HepG2 (cell line): ENCODE measurements around the gene PDCD10. TPM values are rescaled to one million over a fixed set of nuclear protein-coding genes. Genes with fewer than 3 reads are reported as not detected.

Experiments
- ATF6 ChIP-seq: sonication (generic); formaldehyde crosslinking; conservative IDR thresholded peaks from 2 replicates; pipeline ENCODE4 v1.4.0; 2020; ENCODE audit warnings: missing genetic modification reagents
- ATM ChIP-seq: fragments of 450-650 bp; IDR thresholded peaks from 2 replicates; pipeline ENCODE4 v1.7.1; 2017; ENCODE audit warnings: mild to moderate bottlenecking, borderline replicate concordance
- FOXA1 ChIP-seq, 2 experiments: fragments of 450-650 bp in 1 of 2; sonication (generic) in 1 of 2; formaldehyde crosslinking in 1 of 2; IDR thresholded peaks; 2 replicates each; pipeline versions ENCODE4 v1.4.0 to v1.6.1; 2016 to 2020; ENCODE audit warnings: missing genetic modification reagents in 1 of 2
- GABPA ChIP-seq, 2 experiments: IDR thresholded peaks; 2 replicates each; pipeline ENCODE4 v1.6.1; 2011 to 2016; ENCODE audit warnings: low read depth in 2 of 2, low read length in 1 of 2, missing biosample characterization in 1 of 2, missing genetic modification characterization in 1 of 2
- GPN1 ChIP-seq: sonication (generic); formaldehyde crosslinking; IDR thresholded peaks from 2 replicates; pipeline ENCODE4 v1.5.1; 2020; ENCODE audit warnings: missing genetic modification reagents, borderline replicate concordance
- NFRKB ChIP-seq: fragments of 450-650 bp; IDR thresholded peaks from 2 replicates; pipeline ENCODE4 v1.6.1; 2017
- RNF2 ChIP-seq: fragments of 450-650 bp; conservative IDR thresholded peaks from 2 replicates; pipeline ENCODE4 v1.6.1; 2016; ENCODE audit warnings: low read depth
- SAP130 ChIP-seq: IDR thresholded peaks from 2 replicates; pipeline ENCODE4 v1.6.1; 2016; ENCODE audit warnings: low read depth
- SNAPC2 ChIP-seq: sonication (generic); formaldehyde crosslinking; IDR thresholded peaks from 2 replicates; pipeline ENCODE4 v1.8.1; 2022; ENCODE audit warnings: mild to moderate bottlenecking, missing genetic modification reagents
- TAF1 ChIP-seq: sonication (generic); formaldehyde crosslinking; IDR thresholded peaks from 2 replicates; pipeline ENCODE4 v1.4.0; 2020; ENCODE audit warnings: missing genetic modification reagents
- TBL1XR1 ChIP-seq: fragments of 150-350 bp; IDR thresholded peaks from 2 replicates; pipeline ENCODE4 v1.6.1; 2014; ENCODE audit warnings: borderline replicate concordance, low read length; ENCODE audit not compliant: partially characterized antibody
- TCF12 ChIP-seq, 2 experiments: fragments of 450-650 bp in 1 of 2; sonication (generic) in 1 of 2; formaldehyde crosslinking in 1 of 2; IDR thresholded peaks; 2 replicates each; pipeline versions ENCODE4 v1.6.1 to v1.8.0; 2017 to 2022; ENCODE audit warnings: antibody characterized with exemption in 1 of 2, mild to moderate bottlenecking in 1 of 2, missing genetic modification reagents in 1 of 2, moderate library complexity in 1 of 2
- ZBTB39 ChIP-seq: sonication (generic); formaldehyde crosslinking; IDR thresholded peaks from 2 replicates; pipeline ENCODE4 v1.5.0; 2020; ENCODE audit warnings: missing genetic modification reagents
- ZNF264 ChIP-seq: sonication (generic); formaldehyde crosslinking; IDR thresholded peaks from 2 replicates; pipeline ENCODE4 v1.4.0; 2020; ENCODE audit warnings: missing genetic modification reagents
- ZNF543 ChIP-seq: sonication (generic); formaldehyde crosslinking; IDR thresholded peaks from 2 replicates; pipeline ENCODE4 v1.4.0; 2020; ENCODE audit warnings: mild to moderate bottlenecking, missing genetic modification reagents
- ZNF615 ChIP-seq: sonication (generic); formaldehyde crosslinking; IDR thresholded peaks from 2 replicates; pipeline ENCODE4 v1.5.0; 2020; ENCODE audit warnings: mild to moderate bottlenecking, missing genetic modification reagents, borderline replicate concordance
- ZNF713 ChIP-seq: sonication (generic); formaldehyde crosslinking; IDR thresholded peaks from 2 replicates; pipeline ENCODE4 v1.4.0; 2020; ENCODE audit warnings: mild to moderate bottlenecking, missing genetic modification reagents
- ZNF740 ChIP-seq: sonication (generic); formaldehyde crosslinking; IDR thresholded peaks from 2 replicates; pipeline ENCODE4 v1.4.0; 2020; ENCODE audit warnings: missing genetic modification reagents
- ZNF788 ChIP-seq: sonication (generic); formaldehyde crosslinking; IDR thresholded peaks from 2 replicates; pipeline ENCODE4 v1.5.0; 2020; ENCODE audit warnings: mild to moderate bottlenecking, missing genetic modification reagents, borderline replicate concordance
- ZNF83 ChIP-seq: sonication (generic); formaldehyde crosslinking; IDR thresholded peaks from 2 replicates; pipeline ENCODE4 v1.4.0; 2020; ENCODE audit warnings: missing genetic modification reagents, mild to moderate bottlenecking, borderline replicate concordance
- ZZZ3 ChIP-seq: sonication (generic); formaldehyde crosslinking; IDR thresholded peaks from 2 replicates; pipeline ENCODE4 v1.4.0; 2020; ENCODE audit warnings: missing genetic modification reagents, mild to moderate bottlenecking, borderline replicate concordance
- polyA plus RNA-seq, 8 experiments: library from polyadenylated mRNA; depleted of rRNA in 3 of 8; stranded (reverse) in 7 of 8; unstranded in 1 of 8; fragments of >200 nt; fragmentation: Illumina TruSeq in 4 of 8; extraction: Trizol in 4 of 8; gene quantifications; 2 replicates each; pipeline versions ENCODE4 v1.2.1 to v1.2.3, GENCODE V29; 2011 to 2016; ENCODE audit warnings: low read depth in 4 of 8, missing spikeins in 1 of 8, mixed read lengths in 1 of 8; ENCODE audit not compliant: insufficient read depth in 1 of 8
- total RNA-seq, 5 experiments: library from RNA; depleted of rRNA; stranded (reverse); fragments of >200 nt; fragmentation: Illumina TruSeq; extraction: Trizol; gene quantifications; 2 replicates each; pipeline ENCODE4 v1.2.3, GENCODE V29; 2016; ENCODE audit warnings: low read depth in 1 of 5
- TF ChIP-seq, protein P1 (sequence below): IDR thresholded peaks from 2 replicates; pipeline ENCODE4 v1.6.1; 2016
- TF ChIP-seq, protein P2 (sequence below): sonication (generic); formaldehyde crosslinking; IDR thresholded peaks from 2 replicates; pipeline ENCODE4 v1.8.0; 2022; ENCODE audit warnings: mild to moderate bottlenecking, missing genetic modification reagents, borderline replicate concordance

PDCD10 gene
- total and polyA plus RNA-seq, 2 of the 13 experiments (the other 11 are each of a cell fraction or from before 2014, with no cell fraction given): 48.5 to 53.9 TPM

DNA sequence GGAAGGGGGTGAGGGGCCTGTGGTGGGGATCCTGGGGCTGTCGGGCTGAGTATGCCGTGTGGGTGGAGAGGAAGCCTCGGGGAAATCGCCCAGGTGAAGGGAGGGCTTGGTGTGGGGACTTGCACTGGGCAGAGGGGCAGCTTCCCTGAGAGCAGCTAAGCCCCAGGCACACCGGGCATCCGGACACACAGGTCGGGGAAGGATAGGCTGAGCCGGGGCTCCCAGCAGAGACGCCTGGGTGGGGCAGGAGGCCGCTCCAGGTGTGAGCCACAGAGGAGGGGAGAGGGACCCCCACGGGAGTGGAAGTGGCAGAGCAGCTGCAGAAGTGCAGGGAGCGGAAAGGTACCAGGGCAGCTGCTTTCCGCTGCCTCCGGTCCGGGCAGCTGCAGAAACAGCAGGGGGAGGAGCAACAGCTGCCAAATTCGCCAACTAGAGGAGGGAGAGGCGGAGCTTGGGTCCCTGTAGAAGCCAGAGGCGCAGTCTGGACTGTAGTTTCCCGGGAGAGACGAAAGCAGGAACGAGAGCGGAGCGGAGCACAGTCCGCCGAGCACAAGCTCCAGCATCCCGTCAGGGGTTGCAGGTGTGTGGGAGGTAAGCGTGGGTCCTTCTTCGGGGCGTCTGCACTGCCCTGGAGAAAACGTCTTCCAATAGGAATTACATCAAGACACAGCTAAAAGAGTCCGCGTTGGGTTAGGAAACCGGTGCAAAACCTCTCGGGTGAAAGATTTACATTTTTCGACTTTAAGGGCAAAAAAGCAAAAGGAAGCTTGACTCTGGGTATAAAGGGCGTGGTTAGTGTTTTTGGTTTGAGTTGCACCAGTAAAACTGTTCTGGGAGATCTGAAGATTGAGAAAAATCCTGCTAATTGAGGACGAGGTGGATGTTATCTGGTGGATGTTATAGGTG lies 794 bp upstream of the PDCD10 start, which contains the start of gene SERPINI1 (continued):
- TF ChIP-seq ZNF740 (CRISPR knock-in tag) (no peak), FOXA1 (IDR thresholded peaks at IDR 0.05) (no peak), FOXA1 (CRISPR knock-in tag; IDR thresholded peaks at IDR 0.05) (no peak), SAP130 (CRISPR knock-in tag) (peak; percentile 78), ZNF264 (CRISPR knock-in tag) (0 out of 2 replicates have a peak, but pooled peaks have one; percentile 24), TBL1XR1 (no peak), GABPA (IDR thresholded peaks at IDR 0.05; ENCODE audit: low read depth, low read length) (no peak), GABPA (CRISPR knock-in tag; IDR thresholded peaks at IDR 0.05; ENCODE audit: low read depth) (no peak; the same call in 1 of the 2 replicates), ZZZ3 (CRISPR knock-in tag) (no peak), ZNF83 (CRISPR knock-in tag) (0 out of 2 replicates have a peak, but pooled peaks have one; percentile 79), ZNF713 (no peak), GPN1 (CRISPR knock-in tag) (no peak), TCF12 (IDR thresholded peaks at IDR 0.05) (no peak), TCF12 (CRISPR knock-in tag; IDR thresholded peaks at IDR 0.05) (no peak), ZBTB39 (CRISPR knock-in tag) (no peak), ATF6 (no peak; the same call in 1 of the 2 replicates), SNAPC2 (no peak), NFRKB (no peak), ATM (no peak), RNF2 (no peak), ZNF788 (CRISPR knock-in tag) (no peak; the same call in 1 of the 2 replicates), ZNF615 (CRISPR knock-in tag) (no peak), ZNF543 (0 out of 2 replicates have a peak, but pooled peaks have one; percentile 73), TAF1 (CRISPR knock-in tag) (peak; percentile 98)
- TF ChIP-seq, protein P1, sequence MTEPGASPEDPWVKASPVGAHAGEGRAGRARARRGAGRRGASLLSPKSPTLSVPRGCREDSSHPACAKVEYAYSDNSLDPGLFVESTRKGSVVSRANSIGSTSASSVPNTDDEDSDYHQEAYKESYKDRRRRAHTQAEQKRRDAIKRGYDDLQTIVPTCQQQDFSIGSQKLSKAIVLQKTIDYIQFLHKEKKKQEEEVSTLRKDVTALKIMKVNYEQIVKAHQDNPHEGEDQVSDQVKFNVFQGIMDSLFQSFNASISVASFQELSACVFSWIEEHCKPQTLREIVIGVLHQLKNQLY (CRISPR knock-in tag): no peak
- TF ChIP-seq, protein P2, sequence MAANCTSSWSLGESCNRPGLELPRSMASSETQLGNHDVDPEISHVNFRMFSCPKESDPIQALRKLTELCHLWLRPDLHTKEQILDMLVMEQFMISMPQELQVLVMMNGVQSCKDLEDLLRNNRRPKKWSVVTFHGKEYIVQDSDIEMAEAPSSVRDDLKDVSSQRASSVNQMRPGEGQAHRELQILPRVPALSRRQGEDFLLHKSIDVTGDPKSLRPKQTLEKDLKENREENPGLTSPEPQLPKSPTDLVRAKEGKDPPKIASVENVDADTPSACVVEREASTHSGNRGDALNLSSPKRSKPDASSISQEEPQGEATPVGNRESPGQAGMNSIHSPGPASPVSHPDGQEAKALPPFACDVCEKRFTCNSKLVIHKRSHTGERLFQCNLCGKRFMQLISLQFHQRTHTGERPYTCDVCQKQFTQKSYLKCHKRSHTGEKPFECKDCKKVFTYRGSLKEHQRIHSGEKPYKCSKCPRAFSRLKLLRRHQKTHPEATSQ (CRISPR knock-in tag): no peak
